GM19397 (cell line): Measurements from ENCODE around the gene ELL2.
"Not testable (repeated sequence)": the region's sequence is repeated elsewhere in the genome, so short reads cannot be mapped to it uniquely, and the experiment has no call there.

ENCODE experiments used
- ATAC-seq: cut with Tn5 transposase; IDR thresholded peaks from one replicate; pipeline ENCODE4 v1.9.1; 2021; ENCODE audit warnings: mild to moderate bottlenecking, moderate library complexity; ENCODE audit not compliant: unreplicated experiment

The ELL2 gene

GRCh38 chr5:95862671-95863382 lies 98.8 kb downstream of the ELL2 start:
- ATAC-seq: no peak

DNA sequence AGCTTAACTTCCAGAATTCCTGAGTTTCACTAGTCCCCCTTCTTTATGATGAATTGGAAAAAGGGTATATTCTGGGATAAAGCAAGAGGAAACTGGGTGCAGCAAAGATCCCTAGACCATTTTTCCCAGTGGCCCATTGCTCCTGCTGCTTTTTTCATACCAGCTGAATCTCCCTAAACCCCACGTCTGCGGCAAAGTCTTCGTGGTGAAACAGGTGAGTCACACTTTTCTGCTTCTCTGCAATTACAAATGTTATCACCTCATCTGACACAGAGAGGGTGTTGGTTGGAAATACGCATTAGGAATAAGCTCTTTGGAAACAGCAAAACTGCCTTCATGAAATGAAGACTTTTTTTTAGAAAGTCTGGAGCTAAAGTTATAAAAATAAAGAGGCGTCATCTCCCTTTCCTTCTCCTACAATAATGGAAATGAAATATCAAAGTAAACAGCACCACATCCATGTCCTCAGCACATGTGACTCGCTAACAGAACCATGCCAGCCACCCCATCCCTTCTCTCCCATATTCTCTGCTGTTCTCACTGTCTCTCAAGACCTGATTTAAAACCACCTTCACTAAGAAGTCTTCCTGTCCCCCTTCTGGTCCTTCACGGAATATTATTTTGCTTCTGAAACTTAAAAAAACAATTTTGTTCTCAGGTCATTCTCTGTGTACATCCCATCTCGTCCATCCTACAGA lies 99.6 kb downstream of the ELL2 start:
- no peak for ATAC-seq

- no peak for ATAC-seq
Observed at GRCh38 chr5:95861221-95861863, 100.3 kb downstream of the ELL2 start.

DNA sequence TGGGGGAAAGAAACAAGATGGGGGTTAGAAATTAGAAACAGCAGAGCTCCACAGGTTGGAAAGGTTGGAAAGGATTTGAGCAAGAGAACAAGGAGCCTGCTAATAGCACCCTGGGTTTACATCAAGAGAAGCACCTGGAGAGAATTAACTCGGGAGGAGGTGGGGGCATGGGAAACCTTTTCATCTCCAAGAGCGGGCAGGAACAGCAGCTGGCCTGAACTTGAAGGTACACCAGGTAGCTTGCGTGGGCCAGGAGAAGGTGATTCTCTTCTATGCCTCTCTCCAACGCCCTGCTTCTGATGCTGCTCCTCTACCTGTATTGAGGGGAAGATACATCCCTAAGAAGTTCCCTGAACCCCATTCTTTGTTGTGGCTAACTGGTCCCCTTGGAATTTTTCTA lies 102.0 kb downstream of the ELL2 start:
- no peak for ATAC-seq

GRCh38 chr5:95858661-95859595 lies 102.7 kb downstream of the ELL2 start:
- ATAC-seq: peak; percentile 95

DNA sequence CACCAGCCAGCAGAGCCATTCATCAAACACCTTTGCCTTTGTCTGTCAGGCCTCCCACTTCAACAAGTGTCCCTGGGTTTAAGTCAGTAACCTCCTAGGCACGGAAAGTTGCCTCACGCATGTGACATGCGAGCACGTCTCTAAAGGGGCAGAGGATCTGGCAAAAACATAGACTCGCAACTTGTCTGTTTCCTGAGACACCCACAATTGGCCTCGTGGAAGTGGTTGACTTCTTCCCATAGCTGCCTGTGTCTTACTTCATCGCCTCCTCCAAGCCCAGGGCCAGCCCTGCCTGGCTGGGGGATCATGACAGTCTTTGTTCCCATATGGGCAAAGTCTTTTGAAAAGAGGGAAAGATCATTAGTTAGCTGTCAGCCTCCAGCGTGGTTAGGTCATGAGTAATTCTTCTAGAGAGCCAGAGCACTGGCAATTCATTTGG lies 103.6 kb downstream of the ELL2 start:
- ATAC-seq: no peak

GRCh38 chr5:95857185-95857945 lies 104.3 kb downstream of the ELL2 start:
- ATAC-seq: no peak

DNA sequence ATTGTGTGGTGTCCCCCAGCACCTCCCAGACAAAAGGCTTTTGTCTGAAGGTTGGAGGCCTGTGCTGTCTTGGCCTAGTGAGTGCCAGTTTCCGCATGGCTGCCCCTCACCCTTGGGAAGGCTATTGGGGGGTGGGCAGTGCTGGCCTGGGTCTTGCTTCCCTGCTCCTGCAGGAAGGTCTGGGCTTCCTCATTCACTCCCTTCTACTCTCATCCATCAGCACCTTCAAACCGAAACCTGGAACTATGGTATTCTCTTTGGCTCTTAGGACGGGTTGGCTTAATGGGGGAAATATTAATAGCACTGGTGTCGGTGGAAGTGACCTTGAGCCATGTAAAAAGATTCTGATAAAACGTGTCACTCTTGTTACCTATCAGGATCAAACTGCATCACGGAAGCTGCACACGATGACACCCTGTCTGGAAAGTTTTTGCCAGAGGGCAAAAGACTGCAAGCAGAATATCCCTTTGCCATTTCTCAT lies 105.1 kb downstream of the ELL2 start:
- ATAC-seq: no peak

GRCh38 chr5:95853490-95853889 lies 108.2 kb downstream of the ELL2 start:
- no peak for ATAC-seq

DNA sequence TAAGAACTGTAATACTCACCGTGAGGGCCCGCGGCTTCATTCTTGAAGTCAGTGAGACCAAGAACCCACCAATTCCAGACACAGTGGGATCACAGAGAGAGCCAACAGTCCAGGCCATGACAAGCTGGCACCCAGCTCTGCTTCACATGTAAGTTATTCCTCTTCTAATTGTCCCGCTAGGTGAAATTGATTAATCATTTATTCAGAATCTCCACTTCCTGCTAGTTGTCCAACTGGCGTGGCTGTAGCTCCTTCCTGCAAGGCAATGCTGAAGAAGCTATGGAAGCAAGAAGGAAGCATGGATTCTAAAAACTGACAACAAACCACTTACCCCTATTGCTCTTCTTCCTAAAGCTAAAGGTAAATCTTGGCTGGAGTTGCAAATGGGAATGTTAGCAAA lies 109.1 kb downstream of the ELL2 start:
- ATAC-seq: no peak

DNA sequence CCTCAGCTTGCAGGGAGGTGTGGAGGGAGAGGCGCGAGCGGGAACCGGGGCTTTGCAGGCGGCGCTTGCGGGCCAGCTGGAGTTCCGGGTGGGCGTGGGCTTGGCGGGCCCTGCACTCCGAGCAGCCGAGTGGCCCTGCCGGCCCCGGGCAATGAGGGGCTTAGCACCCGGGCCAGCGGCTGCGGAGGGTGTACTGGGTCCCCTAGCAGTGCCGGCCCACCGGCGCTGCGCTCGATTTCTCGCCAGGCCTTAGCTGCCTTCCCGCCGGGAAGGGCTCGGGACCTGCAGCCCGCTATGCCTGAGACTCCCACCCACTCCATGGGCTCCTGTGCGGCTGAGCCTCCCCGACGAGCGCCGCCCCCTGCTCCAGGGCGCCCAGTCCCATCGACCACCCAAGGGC lies 110.5 kb downstream of the ELL2 start:
- ATAC-seq: not testable (repeated sequence)

GRCh38 chr5:95850391-95850894 lies 111.2 kb downstream of the ELL2 start:
- no peak for ATAC-seq

GRCh38 chr5:95848701-95849100 lies 113.0 kb downstream of the ELL2 start:
- ATAC-seq: no peak

- no peak for ATAC-seq
Observed at GRCh38 chr5:95847261-95847592, 114.4 kb downstream of the ELL2 start.

GRCh38 chr5:95846554-95847260 lies 114.9 kb downstream of the ELL2 start:
- ATAC-seq: no peak

DNA sequence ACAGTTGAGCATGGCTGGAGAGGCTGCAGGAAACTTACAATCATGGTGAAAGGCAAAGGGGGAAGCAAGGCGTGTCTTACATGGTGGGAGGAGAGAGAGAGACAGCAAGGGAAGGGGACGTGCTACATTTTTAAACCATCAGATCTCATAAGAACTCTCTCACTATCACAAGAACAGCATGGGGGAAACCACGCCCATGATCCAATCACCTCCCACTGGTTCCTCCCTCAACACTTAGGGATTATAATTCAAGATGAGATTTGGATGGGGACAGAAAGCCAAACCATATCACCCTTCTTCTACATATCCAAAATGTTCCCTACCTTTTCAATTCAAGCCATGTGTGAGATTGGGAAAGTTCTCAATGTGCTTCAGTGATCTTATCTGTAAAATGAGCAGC lies 116.3 kb downstream of the ELL2 start:
- ATAC-seq: no peak

- ATAC-seq: no peak
Observed at GRCh38 chr5:95843733-95844223, 117.9 kb downstream of the ELL2 start.

DNA sequence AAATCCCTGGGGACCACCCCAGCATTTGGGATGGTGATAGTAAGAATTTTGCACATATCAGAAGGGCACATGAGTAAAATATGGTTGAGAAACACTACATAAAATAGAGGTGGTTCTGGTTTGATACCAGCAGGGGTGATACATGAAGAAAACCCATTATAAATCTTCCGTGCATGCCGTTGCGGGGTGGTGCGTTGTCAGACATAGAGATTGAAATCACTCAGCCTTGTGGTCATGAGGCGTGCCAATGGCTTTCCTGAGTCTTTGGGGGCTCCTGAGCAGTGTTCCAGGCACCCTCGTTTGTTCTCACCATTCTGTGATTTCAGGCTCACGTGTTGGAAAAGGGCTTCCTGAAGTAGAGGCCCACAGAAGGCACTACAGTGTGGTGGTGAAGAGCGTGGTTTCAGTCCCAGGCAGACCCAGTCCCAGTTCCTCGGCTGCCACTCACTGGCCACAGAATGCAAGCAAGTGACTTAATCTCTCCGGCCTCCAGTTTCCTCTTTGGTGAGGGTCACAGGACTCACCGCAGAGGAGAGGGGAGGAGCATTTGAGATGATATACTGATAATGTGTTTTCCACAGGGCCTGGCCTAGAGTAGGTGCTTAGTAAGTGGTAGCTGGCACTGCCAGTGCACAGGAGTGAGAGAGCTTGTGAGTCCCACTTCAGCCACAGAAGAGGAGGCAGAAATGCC lies 118.7 kb downstream of the ELL2 start:
- ATAC-seq: peak; percentile 91
